Epithelial cell of esophagus (primary cell): ENCODE results near the gene CELSR2.

Experiments
- DNase-seq: peaks from one replicate; pipeline ENCODE4 v3.0.0; 2010; ENCODE audit warnings: low read depth
- H3K4me3 ChIP-seq: 2 replicates; pipeline ENCODE4 v1.5.1; 2011; ENCODE audit warnings: mild to moderate bottlenecking, low read length, control low read depth
- TF ChIP-seq, protein P1 (sequence below): IDR thresholded peaks from 2 replicates; pipeline ENCODE4 v1.5.1; 2011; ENCODE audit warnings: low read depth, mild to moderate bottlenecking, low read length, control low read depth, inconsistent platforms; ENCODE audit not compliant: insufficient read depth; ENCODE audit errors: missing control alignments

Gene CELSR2

GRCh38 chr1:109208836-109209463 lies 40.4 kb upstream of the CELSR2 start:
- no peak overlapping the region for H3K4me3 ChIP-seq
- peak; percentile 76 for DNase-seq
- TF ChIP-seq, protein P1, sequence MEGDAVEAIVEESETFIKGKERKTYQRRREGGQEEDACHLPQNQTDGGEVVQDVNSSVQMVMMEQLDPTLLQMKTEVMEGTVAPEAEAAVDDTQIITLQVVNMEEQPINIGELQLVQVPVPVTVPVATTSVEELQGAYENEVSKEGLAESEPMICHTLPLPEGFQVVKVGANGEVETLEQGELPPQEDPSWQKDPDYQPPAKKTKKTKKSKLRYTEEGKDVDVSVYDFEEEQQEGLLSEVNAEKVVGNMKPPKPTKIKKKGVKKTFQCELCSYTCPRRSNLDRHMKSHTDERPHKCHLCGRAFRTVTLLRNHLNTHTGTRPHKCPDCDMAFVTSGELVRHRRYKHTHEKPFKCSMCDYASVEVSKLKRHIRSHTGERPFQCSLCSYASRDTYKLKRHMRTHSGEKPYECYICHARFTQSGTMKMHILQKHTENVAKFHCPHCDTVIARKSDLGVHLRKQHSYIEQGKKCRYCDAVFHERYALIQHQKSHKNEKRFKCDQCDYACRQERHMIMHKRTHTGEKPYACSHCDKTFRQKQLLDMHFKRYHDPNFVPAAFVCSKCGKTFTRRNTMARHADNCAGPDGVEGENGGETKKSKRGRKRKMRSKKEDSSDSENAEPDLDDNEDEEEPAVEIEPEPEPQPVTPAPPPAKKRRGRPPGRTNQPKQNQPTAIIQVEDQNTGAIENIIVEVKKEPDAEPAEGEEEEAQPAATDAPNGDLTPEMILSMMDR = no peak

GRCh38 chr1:109210058-109210457 lies 39.3 kb upstream of the CELSR2 start:
- peak overlapping the region; percentile 2 for H3K4me3 ChIP-seq
- peak; percentile 96 for DNase-seq
- TF ChIP-seq, protein P1 = peak; percentile 2

DNA sequence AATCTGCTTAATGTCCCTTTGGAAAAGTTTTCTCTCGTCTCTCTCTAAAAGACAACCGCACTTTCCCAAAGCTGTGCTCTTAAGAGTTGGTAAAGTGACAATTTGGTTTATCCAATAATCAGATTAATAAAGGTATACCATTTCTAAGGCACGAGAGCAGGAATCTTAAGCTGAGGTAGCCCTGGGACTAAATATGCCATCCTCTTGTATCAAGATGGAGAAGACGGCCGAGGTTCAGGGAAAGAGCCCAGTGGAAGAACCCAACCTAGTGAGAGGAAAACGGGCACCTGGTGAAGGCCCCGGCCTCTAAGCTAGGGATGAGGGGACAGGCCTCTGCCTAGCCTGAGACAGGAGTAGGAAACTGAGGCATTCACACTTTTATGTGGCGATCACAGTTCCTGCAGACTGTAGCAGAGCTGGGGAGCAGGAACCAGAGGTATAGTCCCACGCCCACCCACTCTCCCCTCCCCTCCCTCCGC lies 36.0 kb upstream of the CELSR2 start:
- H3K4me3 ChIP-seq = peak overlapping the region; percentile 87
- TF ChIP-seq, protein P1 = no peak
- no peak for DNase-seq

DNA sequence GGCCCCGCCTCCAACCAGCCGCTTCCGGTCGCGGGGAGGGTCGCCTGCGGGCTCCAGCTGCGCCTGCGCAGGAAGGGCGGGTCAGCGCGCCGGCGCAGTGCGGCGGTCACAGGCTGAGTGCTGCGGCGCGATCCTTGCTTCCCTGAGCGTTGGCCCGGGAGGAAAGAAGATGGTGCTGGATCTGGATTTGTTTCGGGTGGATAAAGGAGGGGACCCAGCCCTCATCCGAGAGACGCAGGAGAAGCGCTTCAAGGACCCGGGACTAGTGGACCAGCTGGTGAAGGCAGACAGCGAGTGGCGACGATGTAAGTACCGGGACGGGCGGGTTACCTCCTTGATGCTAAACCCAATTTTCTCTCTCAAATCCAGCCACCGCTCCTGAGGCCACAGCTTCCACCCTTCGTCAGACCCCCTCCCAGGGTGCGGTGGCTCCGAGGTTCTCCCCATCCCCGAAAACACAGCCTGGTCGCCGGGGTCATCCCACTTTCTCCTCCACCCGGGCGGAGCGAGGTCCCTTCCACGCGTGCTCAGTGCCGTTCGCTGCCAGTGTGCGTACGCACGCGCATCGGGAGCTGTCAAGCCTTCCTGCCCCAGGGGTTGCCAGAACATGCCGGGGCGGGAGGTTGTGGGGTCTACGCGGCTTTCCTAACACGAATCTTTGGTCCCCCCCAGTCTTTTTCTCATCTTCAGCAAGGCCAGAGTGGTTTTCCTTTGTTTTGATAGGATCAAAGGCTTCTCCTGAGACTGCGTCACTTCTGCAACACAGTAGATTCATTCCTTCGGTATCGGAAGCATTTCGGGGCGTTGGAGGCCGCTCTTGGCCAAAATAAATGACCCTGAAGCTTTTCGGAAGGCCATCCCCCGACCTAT lies 35.3 kb upstream of the CELSR2 start, which contains the start of gene SARS1:
SARS1 (plus strand) TSS at position 95 of the 870 bp plus-strand sequence; CDS start at position 170, 75 bp downstream.
- H3K4me3 ChIP-seq = peak within 1 kb of the TSS; percentile 87
- TF ChIP-seq, protein P1 = no peak
- peak; percentile 86 for DNase-seq

GRCh38 chr1:109214695-109215623 lies 34.4 kb upstream of the CELSR2 start:
- TF ChIP-seq, protein P1 = no peak
- DNase-seq = peak; percentile 88
- H3K4me3 ChIP-seq = peak overlapping the region; percentile 87

DNA sequence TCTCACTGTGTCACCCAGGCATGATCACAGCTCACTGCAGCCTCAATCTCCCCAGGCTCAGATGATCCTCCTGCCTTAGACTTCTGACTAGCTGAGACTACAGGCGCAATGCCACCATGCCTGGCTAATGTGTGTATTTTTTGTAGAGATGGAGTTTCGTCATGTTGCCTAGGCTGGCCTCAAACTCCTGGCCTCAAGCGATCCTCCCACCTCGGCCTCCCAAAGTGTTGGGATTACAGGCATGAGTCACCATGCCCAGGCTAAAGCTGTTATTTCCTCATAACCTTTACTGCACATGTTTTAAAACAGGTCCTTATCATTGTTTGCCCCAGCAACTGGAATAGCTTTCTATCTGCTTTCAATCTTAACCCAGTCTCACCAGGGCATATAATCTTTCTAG lies 32.7 kb upstream of the CELSR2 start:
- TF ChIP-seq, protein P1 = no peak
- no peak overlapping the region for H3K4me3 ChIP-seq
- no peak for DNase-seq
